H1 (cell line): ENCODE measurements around the gene CCDC183. TPM values are rescaled to one million over a fixed set of nuclear protein-coding genes. Genes with fewer than 3 reads are reported as not detected.

Experiments
- CTCF ChIA-PET: fragments of 300-600 bp; sonication (Branson Sonifier 250); formaldehyde crosslinking; loops from one replicate; lab custom pipeline; 2021; ENCODE audit not compliant: partially characterized antibody; lab: Charles Lee
- POLR2A ChIA-PET: fragments of 300-600 bp; sonication (Branson Sonifier 250); formaldehyde crosslinking; loops from one replicate; lab custom pipeline; 2021; ENCODE audit warnings: inconsistent platforms; ENCODE audit not compliant: partially characterized antibody; lab: Charles Lee
- DNase-seq, 2 experiments: peaks; one replicate each; pipeline versions ENCODE4 v3.0.0 to v3.0.0-alpha.2; 2010 to 2022; ENCODE audit warnings: low spot score in 2 of 2, low read depth in 1 of 2, mixed read lengths in 1 of 2
- FAIRE-seq: peaks from 2 replicates; lab custom pipeline; 2011; peaks lifted over from hg19 to GRCh38; lab: Jason Lieb, UNC
- H2AFZ ChIP-seq: 2 replicates; pipeline ENCODE4 v1.8.1; 2012; ENCODE audit warnings: low read length, inconsistent platforms
- H2AK5ac ChIP-seq: 2 replicates; pipeline ENCODE4 v1.6.1; 2013; ENCODE audit warnings: low read depth, low read length
- H2BK120ac ChIP-seq: replicated peaks from 2 replicates; pipeline ENCODE3; 2013; ENCODE audit warnings: low read depth, low read length, inconsistent platforms
- H2BK12ac ChIP-seq: 2 replicates; pipeline ENCODE4 v1.6.1; 2013; ENCODE audit warnings: low read depth, low read length
- H2BK15ac ChIP-seq: 2 replicates; pipeline ENCODE4 v1.6.1; 2013; ENCODE audit warnings: low read length
- H2BK20ac ChIP-seq: 2 replicates; pipeline ENCODE4 v1.6.1; 2013; ENCODE audit warnings: low read length
- H2BK5ac ChIP-seq: 2 replicates; pipeline ENCODE4 v1.6.1; 2013; ENCODE audit warnings: low read depth, low read length
- H3K14ac ChIP-seq: 2 replicates; pipeline ENCODE4 v1.6.1; 2013; ENCODE audit warnings: inconsistent platforms; ENCODE audit not compliant: insufficient read length
- H3K18ac ChIP-seq: 2 replicates; pipeline ENCODE4 v1.6.1; 2013; ENCODE audit warnings: low read length; ENCODE audit errors: extremely low read depth
- H3K23ac ChIP-seq: 2 replicates; pipeline ENCODE4 v1.6.1; 2013; ENCODE audit warnings: inconsistent platforms; ENCODE audit not compliant: insufficient read length
- H3K23me2 ChIP-seq: 2 replicates; pipeline ENCODE4 v1.6.1; 2013; ENCODE audit warnings: low read depth, low read length
- H3K27ac ChIP-seq: 2 replicates; pipeline ENCODE4 v1.6.1; 2011; ENCODE audit warnings: low read depth, low read length, inconsistent platforms
- H3K27me3 ChIP-seq, 4 experiments: replicated peaks in 1 of 4; 1 replicate in 1 of 4; 2 replicates in 3 of 4; pipeline versions ENCODE4 v1.6.1 to v1.8.1; 2011 to 2013; ENCODE audit warnings: low read length in 3 of 4, mild to moderate bottlenecking in 3 of 4, inconsistent platforms in 2 of 4, mixed read lengths in 2 of 4, moderate library complexity in 1 of 4; ENCODE audit not compliant: control insufficient read depth in 3 of 4, insufficient read depth in 3 of 4; ENCODE audit errors: extremely low read depth in 1 of 4
- H3K36me3 ChIP-seq, 4 experiments: 2 replicates each; pipeline versions ENCODE4 v1.6.1 to v1.8.1; 2011 to 2013; ENCODE audit warnings: mild to moderate bottlenecking in 4 of 4, low read length in 3 of 4, moderate library complexity in 2 of 4, control low read depth in 1 of 4, inconsistent platforms in 1 of 4; ENCODE audit not compliant: insufficient read depth in 4 of 4, control insufficient read depth in 2 of 4
- H3K4ac ChIP-seq: replicated peaks from 2 replicates; pipeline ENCODE3; 2013; ENCODE audit warnings: low read length, low read depth, mixed read lengths, inconsistent platforms; ENCODE audit not compliant: insufficient read length
- H3K4me1 ChIP-seq, 4 experiments: replicated peaks in 1 of 4; 1 replicate in 1 of 4; 2 replicates in 3 of 4; pipeline versions ENCODE4 v1.6.1 to v1.8.1; 2011 to 2013; ENCODE audit warnings: low read length in 3 of 4, inconsistent platforms in 2 of 4, mixed read lengths in 1 of 4; ENCODE audit not compliant: insufficient read depth in 4 of 4, control insufficient read depth in 3 of 4
- H3K4me2 ChIP-seq, 2 experiments: 2 replicates each; pipeline versions ENCODE4 v1.6.1 to v1.8.1; 2011 to 2013; ENCODE audit warnings: low read depth in 2 of 2, low read length in 2 of 2, control low read depth in 1 of 2, inconsistent platforms in 1 of 2, mild to moderate bottlenecking in 1 of 2; ENCODE audit not compliant: insufficient read depth in 1 of 2
- H3K4me3 ChIP-seq, 4 experiments: fragments of 200-600, 300-600 bp in 1 of 4; sonication (generic), shearing (Covaris generic), sonication (Bioruptor Twin) in 1 of 4; 2 replicates each; pipeline versions ENCODE4 v1.5.1 to v1.8.1; 2011 to 2016; ENCODE audit warnings: low read length in 4 of 4, low read depth in 3 of 4, control low read depth in 2 of 4, inconsistent platforms in 2 of 4, mild to moderate bottlenecking in 2 of 4, mixed read lengths in 1 of 4, moderate library complexity in 1 of 4; ENCODE audit not compliant: insufficient read depth in 2 of 4; ENCODE audit errors: extremely low read depth in 1 of 4
- H3K56ac ChIP-seq: replicated peaks from 2 replicates; pipeline ENCODE3; 2013; ENCODE audit warnings: low read depth, mild to moderate bottlenecking, mixed read lengths, low read length, inconsistent platforms; ENCODE audit not compliant: insufficient read length
- H3K79me1 ChIP-seq: 2 replicates; pipeline ENCODE4 v1.6.1; 2013; ENCODE audit warnings: low read depth, low read length, control low read depth
- H3K79me2 ChIP-seq, 2 experiments: 2 replicates each; pipeline versions ENCODE4 v1.6.1 to v1.8.1; 2012 to 2013; ENCODE audit warnings: low read length in 2 of 2, mild to moderate bottlenecking in 2 of 2, inconsistent platforms in 1 of 2; ENCODE audit not compliant: insufficient read depth in 2 of 2, control insufficient read depth in 1 of 2
- H3K9ac ChIP-seq, 4 experiments: replicated peaks in 1 of 4; 1 replicate in 1 of 4; 2 replicates in 3 of 4; pipeline versions ENCODE4 v1.6.1 to v1.8.1; 2011 to 2013; ENCODE audit warnings: low read depth in 3 of 4, low read length in 3 of 4, control low read depth in 2 of 4, mild to moderate bottlenecking in 2 of 4, moderate library complexity in 2 of 4, inconsistent platforms in 1 of 4; ENCODE audit errors: extremely low read depth in 1 of 4
- H3K9me3 ChIP-seq, 2 experiments: 2 replicates each; pipeline versions ENCODE4 v1.6.1 to v1.8.1; 2012 to 2013; ENCODE audit warnings: mild to moderate bottlenecking in 2 of 2, moderate library complexity in 2 of 2, control low read depth in 1 of 2, inconsistent platforms in 1 of 2, low read depth in 1 of 2, low read length in 1 of 2, mixed read lengths in 1 of 2; ENCODE audit not compliant: insufficient read depth in 2 of 2
- H4K20me1 ChIP-seq, 2 experiments: replicated peaks in 1 of 2; 2 replicates each; pipeline versions ENCODE3 to v1.8.1; 2011 to 2013; ENCODE audit warnings: inconsistent platforms in 2 of 2, low read length in 2 of 2, mild to moderate bottlenecking in 1 of 2; ENCODE audit not compliant: insufficient read depth in 2 of 2, control insufficient read depth in 1 of 2
- H4K5ac ChIP-seq: 2 replicates; pipeline ENCODE4 v1.6.1; 2013; ENCODE audit warnings: low read length, low read depth, mixed read lengths, inconsistent platforms; ENCODE audit not compliant: insufficient read length
- H4K8ac ChIP-seq: 2 replicates; pipeline ENCODE4 v1.8.0; 2013; ENCODE audit warnings: mild to moderate bottlenecking, moderate library complexity, low read length, inconsistent platforms; ENCODE audit not compliant: insufficient read depth; ENCODE audit errors: extremely low read depth
- H4K91ac ChIP-seq: replicated peaks from 2 replicates; pipeline ENCODE3; 2013; ENCODE audit warnings: low read length, mixed read lengths, inconsistent platforms; ENCODE audit not compliant: insufficient read length
- FOSL1 ChIP-seq: IDR thresholded peaks from 2 replicates; pipeline ENCODE4 v1.6.1; 2011; ENCODE audit warnings: mild to moderate bottlenecking, low read depth, low read length, moderate library complexity; ENCODE audit not compliant: insufficient read depth
- KDM5A ChIP-seq: fragments of 200-600 bp; IDR thresholded peaks from 2 replicates; pipeline ENCODE4 v1.7.1; 2012; ENCODE audit warnings: mild to moderate bottlenecking, low read length, inconsistent platforms, mixed read lengths
- MAFK ChIP-seq: IDR thresholded peaks from 2 replicates; pipeline ENCODE4 v1.6.1; 2012; ENCODE audit warnings: low read depth, mild to moderate bottlenecking, improper control_type of control experiment, low read length
- MAX ChIP-seq: IDR thresholded peaks from 2 replicates; pipeline ENCODE4 v1.6.1; 2012; ENCODE audit warnings: inconsistent platforms
- POLR2A ChIP-seq, 2 experiments: IDR thresholded peaks; 1 replicate in 1 of 2; 2 replicates in 1 of 2; pipeline ENCODE4 v1.6.1; 2011; ENCODE audit warnings: low read depth in 2 of 2, low read length in 2 of 2, mild to moderate bottlenecking in 2 of 2; ENCODE audit errors: control extremely low read depth in 1 of 2
- RAD21 ChIP-seq, 2 experiments: IDR thresholded peaks in 1 of 2; conservative IDR thresholded peaks in 1 of 2; 2 replicates each; pipeline ENCODE4 v1.6.1; 2011; ENCODE audit warnings: low read depth in 2 of 2, low read length in 2 of 2, improper control_type of control experiment in 1 of 2, inconsistent platforms in 1 of 2, mild to moderate bottlenecking in 1 of 2, moderate library complexity in 1 of 2
- RBBP5 ChIP-seq: IDR thresholded peaks from 2 replicates; pipeline ENCODE4 v1.7.1; 2012; ENCODE audit warnings: low read depth, mild to moderate bottlenecking, inconsistent platforms, low read length, moderate library complexity, borderline replicate concordance
- RNF2 ChIP-seq: fragments of 200-900, 300-1000 bp; sonication (generic); IDR thresholded peaks from 2 replicates; pipeline ENCODE4 v1.7.1; 2016; ENCODE audit warnings: borderline replicate concordance, low read depth, mild to moderate bottlenecking, antibody characterized with exemption, low read length; ENCODE audit not compliant: poor library complexity, severe bottlenecking; ENCODE audit errors: missing control alignments
- SP2 ChIP-seq: IDR thresholded peaks from 2 replicates; pipeline ENCODE4 v1.6.1; 2012; ENCODE audit warnings: mild to moderate bottlenecking, low read length, inconsistent platforms
- WGBS, 2 experiments: shearing (Covaris generic) in 1 of 2; methylation state at CpG; one replicate each; pipeline versions ENCODE4 v1.1.6 to v1.1.7; 2013 to 2015; ENCODE audit warnings: low lambda C conversion rate in 2 of 2, mixed read lengths in 2 of 2, inconsistent platforms in 1 of 2, low coverage in 1 of 2, missing lambda C conversion rate in 1 of 2; ENCODE audit not compliant: insufficient replicate concordance in 2 of 2, insufficient coverage in 1 of 2, insufficient read length in 1 of 2; ENCODE audit errors: extremely low coverage in 1 of 2, missing lambda C conversion rate in 1 of 2; 5-methylcytosine and 5-hydroxymethylcytosine counted together
- polyA plus RNA-seq, 7 experiments: library from polyadenylated mRNA; depleted of rRNA in 3 of 7; stranded (reverse) in 5 of 7; unstranded in 2 of 7; fragments of >200 nt in 5 of 7; fragments of 200-250 nt in 2 of 7; gene quantifications; 1 replicate in 5 of 7; 2 replicates in 1 of 7; 4 replicates in 1 of 7; pipeline versions ENCODE4 v1.2.1 to v1.2.3, GENCODE V29; 2011 to 2013; ENCODE audit warnings: missing spikeins in 2 of 7, mixed read lengths in 2 of 7
- total RNA-seq: library from RNA; stranded (reverse); fragmentation: NEBNext Ultra II Directional; extraction: Animal tissue kit (Norgen Biotek cat#: 25700); gene quantifications from 2 replicates; pipeline ENCODE4 v1.2.1, GENCODE V29; 2021

The CCDC183 gene
- total and polyA plus RNA-seq, 2 of the 8 experiments (the other 6 are each of a cell fraction or from before 2014, with no cell fraction given), result 0.51 to 1.6 TPM

GRCh38 chr9:136826703-136827582 lies 30.8 kb downstream of the CCDC183 start:
- Histone ChIP-seq H2BK5ac (no peak overlapping the region), H3K4ac (no peak overlapping the region), H4K5ac (no peak overlapping the region), H2BK120ac (no peak overlapping the region), H3K36me3 (peaks cover 17 to 56% (median 41%) of the 10 kb centered on the region in 4 experiments), H3K18ac (no peak overlapping the region), H3K27ac (no peak overlapping the region), H3K56ac (no peak overlapping the region), H3K27me3 (no peaks in the 10 kb centered on the region), H4K20me1 (peaks cover 13 to 40% of the 10 kb centered on the region in 2 experiments), H4K91ac (no peak overlapping the region), H3K23me2 (no peaks in the 10 kb centered on the region), H3K4me3 (no peak overlapping the region), H3K79me2 (0 out of 4 replicates have a peak, but pooled peaks cover 0 to 4% of the 10 kb centered on the region in 2 experiments), H3K4me1 (peaks cover 0 to 6% (median 3%) of the 10 kb centered on the region in 4 experiments; a peak in 3 of 7 replicates), H3K23ac (no peak overlapping the region), H2BK20ac (no peak overlapping the region), H2AK5ac (no peak overlapping the region), H3K14ac (no peak overlapping the region), H3K4me2 (no peak overlapping the region), H2AFZ (no peak overlapping the region), H3K9me3 (no peaks in the 10 kb centered on the region), H2BK15ac (no peak overlapping the region), H3K79me1 (peaks cover 11% of the 10 kb centered on the region), H3K9ac (no peak overlapping the region), H4K8ac (0 out of 2 replicates have a peak overlapping the region, but pooled peaks have one; percentile 51), H2BK12ac (no peak overlapping the region)
- TF ChIP-seq KDM5A, result no peak
- TF ChIP-seq MAX, result no peak
- no peak for TF ChIP-seq RBBP5
- TF ChIP-seq FOSL1, result no peak
- TF ChIP-seq SP2, result no peak
- TF ChIP-seq POLR2A (IDR thresholded peaks at IDR 0.05; ENCODE audit: control extremely low read depth in 1 of 2, low read depth in 2 of 2, low read length in 2 of 2), result no peak
- TF ChIP-seq MAFK, result no peak
- TF ChIP-seq RAD21 (IDR thresholded peaks at IDR 0.05 in 1 of 2, conservative IDR thresholded peaks at IDR 0.05 in 1 of 2; ENCODE audit: low read depth in 2 of 2, low read length in 2 of 2), result no peak
- TF ChIP-seq RNF2, result no peak
- no peak for DNase-seq
- ChIA-PET POLR2A (interaction anchor here (0.8 to 1.5 kb wide), 4 partner anchors 8 to 18 kb away, joined by 3 to 5 read pairs (median 3); no protein-coding TSS in a partner anchor), CTCF (interaction anchor here (0.8 to 17.4 kb wide), 6 partner anchors 9 to 35 kb away, joined by 3 to 131 read pairs (median 4); partner anchors contain the start of gene AJM1)
- FAIRE-seq, result no peak
- WGBS, 2 experiments, result 87% methylated on average over 23 of the region's 24 CpGs; no CpG with 5 or more reads in 1 of the 2 experiments
